ENCODE results near the gene CGREF1.

- no peak for TF ChIP-seq CTCF (IDR thresholded peaks at IDR 0.05 in 2 of 3, conservative IDR thresholded peaks at IDR 0.05 in 1 of 3; ENCODE audit: borderline replicate concordance in 1 of 3, insufficient read depth in 1 of 3, low read depth in 2 of 3, low read length in 2 of 3)
- no peak for TF ChIP-seq POLR2A (IDR thresholded peaks at IDR 0.05; ENCODE audit: borderline replicate concordance, extremely low read depth, insufficient read depth, insufficient read length)
Observed at GRCh38 chr2:27135478-27135955, 16.6 kb upstream of the CGREF1 start.

Data from HCT116 (cell line).